GM12875 (cell line): ENCODE measurements around the gene UBE2O.
A peak's percentile ranks its signal among the peaks of the same experiment; 100 is the strongest.

ENCODE experiments used
- H3K4me3 ChIP-seq: one replicate; pipeline ENCODE4 v1.5.1; 2011; ENCODE audit warnings: low read depth, low read length, control low read depth
- CTCF ChIP-seq: IDR thresholded peaks from 2 replicates; pipeline ENCODE4 v1.5.1; 2011; ENCODE audit warnings: low read depth, mild to moderate bottlenecking, control low read depth, inconsistent platforms, low read length, moderate library complexity, borderline replicate concordance; ENCODE audit not compliant: insufficient read depth

The UBE2O gene

GRCh38 chr17:76438906-76439305 is 14.0 kb downstream of the UBE2O start:
- no peak for TF ChIP-seq CTCF
- H3K4me3 ChIP-seq: no peak overlapping the region

- no peak overlapping the region for H3K4me3 ChIP-seq
- no peak for TF ChIP-seq CTCF
Measured at GRCh38 chr17:76437467-76438402, 15.2 kb downstream of the UBE2O start.

- H3K4me3 ChIP-seq: no peak overlapping the region
- no peak for TF ChIP-seq CTCF
Measured at GRCh38 chr17:76435751-76436150, 17.2 kb downstream of the UBE2O start.

- no peak for TF ChIP-seq CTCF
- no peak overlapping the region for H3K4me3 ChIP-seq
Measured at GRCh38 chr17:76434870-76435269, 18.1 kb downstream of the UBE2O start.

GRCh38 chr17:76433693-76434092 is 19.3 kb downstream of the UBE2O start:
- no peak for TF ChIP-seq CTCF
- no peak overlapping the region for H3K4me3 ChIP-seq

- no peak overlapping the region for H3K4me3 ChIP-seq
- TF ChIP-seq CTCF: peak; percentile 57; the same call in 1 of the 2 replicates
Measured at GRCh38 chr17:76432712-76433336, 20.1 kb downstream of the UBE2O start.
